Caco-2 (cell line): ENCODE data around the gene PRDM8. TPM values are rescaled to one million over a fixed set of nuclear protein-coding genes. Genes with fewer than 3 reads are reported as not detected.

ENCODE experiments used
- BruUV-seq: library from RNA; stranded (reverse); fragments of 400-500 nt; replicated peaks from 2 replicates; lab custom pipeline; 2021; lab: Mats Ljungman, UMichigan
- CTCF ChIA-PET: fragments of 300-600 bp; sonication (Branson Sonifier 250); formaldehyde crosslinking; loops from one replicate; lab custom pipeline; 2022; ENCODE audit warnings: antibody characterized with exemption; lab: Charles Lee
- POLR2A ChIA-PET: fragments of 300-600 bp; sonication (Branson Sonifier 250); formaldehyde crosslinking; loops from one replicate; lab custom pipeline; 2022; ENCODE audit warnings: antibody characterized with exemption; lab: Charles Lee
- DNase-seq, 2 experiments: peaks; one replicate each; pipeline versions ENCODE4 v3.0.0 to v3.0.0-alpha.2; 2020 to 2022
- H3K27me3 ChIP-seq: replicated peaks from 2 replicates; pipeline ENCODE4 v1.6.0; 2011; ENCODE audit warnings: low read length; ENCODE audit not compliant: control insufficient read depth, insufficient read depth
- H3K36me3 ChIP-seq: 2 replicates; pipeline ENCODE4 v1.5.1; 2011; ENCODE audit warnings: low read length; ENCODE audit not compliant: control insufficient read depth, insufficient read depth
- H3K4me1 ChIP-seq: fragments of 250-450 bp; sonication (Bioruptor Pico); 2 replicates; pipeline ENCODE4 v1.5.1; 2020; ENCODE audit warnings: mild to moderate bottlenecking
- H3K4me3 ChIP-seq: 2 replicates; pipeline ENCODE4 v1.5.1; 2011; ENCODE audit warnings: low read depth, mild to moderate bottlenecking, control low read depth, low read length
- H3K9me3 ChIP-seq: fragments of 250-450 bp; sonication (Bioruptor Pico); 2 replicates; pipeline ENCODE4 v1.5.1; 2020; ENCODE audit warnings: mild to moderate bottlenecking, moderate library complexity
- H3K27ac Mint-ChIP-seq: one replicate; pipeline ENCODE4 v1.8.0; 2022; ENCODE audit warnings: mixed read lengths; ENCODE audit not compliant: unreplicated experiment
- H3K27me3 Mint-ChIP-seq: one replicate; pipeline ENCODE4 v1.8.0; 2022; ENCODE audit warnings: mixed read lengths; ENCODE audit not compliant: insufficient read depth, unreplicated experiment
- H3K36me3 Mint-ChIP-seq: one replicate; pipeline ENCODE4 v1.8.0; 2022; ENCODE audit warnings: mild to moderate bottlenecking, mixed read lengths; ENCODE audit not compliant: insufficient read depth, unreplicated experiment
- H3K4me1 Mint-ChIP-seq: one replicate; pipeline ENCODE4 v1.8.0; 2022; ENCODE audit warnings: low read depth, mixed read lengths; ENCODE audit not compliant: unreplicated experiment
- H3K4me3 Mint-ChIP-seq: one replicate; pipeline ENCODE4 v1.8.0; 2022; ENCODE audit warnings: mild to moderate bottlenecking, moderate library complexity, mixed read lengths; ENCODE audit not compliant: unreplicated experiment
- H3K9me3 Mint-ChIP-seq: one replicate; pipeline ENCODE4 v1.8.0; 2022; ENCODE audit warnings: mixed read lengths; ENCODE audit not compliant: unreplicated experiment
- intact Hi-C: fragments of 100-400 bp; cut with micrococcal nuclease; formaldehyde crosslinking; loops from one replicate; pipeline ENCODE4 v1.10.0; 2022; ENCODE audit not compliant: unreplicated experiment
- total RNA-seq: library from RNA; stranded (reverse); gene quantifications from 2 replicates; pipeline ENCODE4 v1.2.3, GENCODE V29; 2022
- TF ChIP-seq, protein P1 (sequence below), 2 experiments: fragments of 200-600 bp in 1 of 2; IDR thresholded peaks; 1 replicate in 1 of 2; 2 replicates in 1 of 2; pipeline versions ENCODE4 v1.5.1 to v1.8.0; 2011 to 2022; ENCODE audit warnings: antibody characterized with exemption in 1 of 2, control low read depth in 1 of 2, inconsistent platforms in 1 of 2, low read depth in 1 of 2, low read length in 1 of 2, mild to moderate bottlenecking in 1 of 2, moderate library complexity in 1 of 2; ENCODE audit not compliant: insufficient read depth in 1 of 2, severe bottlenecking in 1 of 2, unreplicated experiment in 1 of 2

PRDM8 gene
- total RNA-seq, 1 experiment from 2014 or later, result not detected

DNA sequence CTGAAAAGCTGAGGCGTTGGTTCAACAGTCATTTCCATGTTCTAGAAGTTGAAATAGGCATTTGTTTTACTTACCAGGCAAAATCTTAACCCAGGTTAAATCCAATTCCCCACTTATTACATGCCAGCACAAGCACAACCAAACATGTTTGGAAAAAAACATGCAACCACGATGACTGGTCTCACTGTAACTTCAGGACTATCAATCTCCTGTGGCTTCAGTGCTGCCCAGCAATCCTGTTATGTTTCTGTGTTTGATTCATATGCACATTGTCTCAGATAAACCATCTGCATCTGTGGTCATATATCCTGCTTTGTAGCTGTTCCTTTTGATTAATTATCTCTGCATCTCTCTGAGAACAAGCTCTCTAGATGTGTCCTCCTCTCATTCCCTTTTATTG lies 28.3 kb downstream of the PRDM8 start:
- no peaks in the 10 kb centered on the region for H3K36me3 Mint-ChIP-seq
- POLR2A ChIA-PET, result no interaction called here
- Histone ChIP-seq H3K27me3 (no peaks in the 10 kb centered on the region), H3K4me1 (no peaks in the 10 kb centered on the region), H3K9me3 (no peaks in the 10 kb centered on the region), H3K36me3 (no peaks in the 10 kb centered on the region), H3K4me3 (no peak overlapping the region)
- no peak for DNase-seq
- TF ChIP-seq, protein P1, sequence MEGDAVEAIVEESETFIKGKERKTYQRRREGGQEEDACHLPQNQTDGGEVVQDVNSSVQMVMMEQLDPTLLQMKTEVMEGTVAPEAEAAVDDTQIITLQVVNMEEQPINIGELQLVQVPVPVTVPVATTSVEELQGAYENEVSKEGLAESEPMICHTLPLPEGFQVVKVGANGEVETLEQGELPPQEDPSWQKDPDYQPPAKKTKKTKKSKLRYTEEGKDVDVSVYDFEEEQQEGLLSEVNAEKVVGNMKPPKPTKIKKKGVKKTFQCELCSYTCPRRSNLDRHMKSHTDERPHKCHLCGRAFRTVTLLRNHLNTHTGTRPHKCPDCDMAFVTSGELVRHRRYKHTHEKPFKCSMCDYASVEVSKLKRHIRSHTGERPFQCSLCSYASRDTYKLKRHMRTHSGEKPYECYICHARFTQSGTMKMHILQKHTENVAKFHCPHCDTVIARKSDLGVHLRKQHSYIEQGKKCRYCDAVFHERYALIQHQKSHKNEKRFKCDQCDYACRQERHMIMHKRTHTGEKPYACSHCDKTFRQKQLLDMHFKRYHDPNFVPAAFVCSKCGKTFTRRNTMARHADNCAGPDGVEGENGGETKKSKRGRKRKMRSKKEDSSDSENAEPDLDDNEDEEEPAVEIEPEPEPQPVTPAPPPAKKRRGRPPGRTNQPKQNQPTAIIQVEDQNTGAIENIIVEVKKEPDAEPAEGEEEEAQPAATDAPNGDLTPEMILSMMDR (IDR thresholded peaks at IDR 0.05; ENCODE audit: insufficient read depth in 1 of 2, low read depth in 1 of 2, low read length in 1 of 2, severe bottlenecking in 1 of 2, unreplicated experiment in 1 of 2), result no peak
- H3K4me1 Mint-ChIP-seq, result no peaks in the 10 kb centered on the region
- no peaks in the 10 kb centered on the region for H3K9me3 Mint-ChIP-seq
- intact Hi-C loops, result no loop called here
- CTCF ChIA-PET, result no interaction called here
- H3K27me3 Mint-ChIP-seq, result no peaks in the 10 kb centered on the region
- H3K27ac Mint-ChIP-seq, result no peak overlapping the region
- no TSS peak for BruUV-seq
- H3K4me3 Mint-ChIP-seq, result no peak overlapping the region

DNA sequence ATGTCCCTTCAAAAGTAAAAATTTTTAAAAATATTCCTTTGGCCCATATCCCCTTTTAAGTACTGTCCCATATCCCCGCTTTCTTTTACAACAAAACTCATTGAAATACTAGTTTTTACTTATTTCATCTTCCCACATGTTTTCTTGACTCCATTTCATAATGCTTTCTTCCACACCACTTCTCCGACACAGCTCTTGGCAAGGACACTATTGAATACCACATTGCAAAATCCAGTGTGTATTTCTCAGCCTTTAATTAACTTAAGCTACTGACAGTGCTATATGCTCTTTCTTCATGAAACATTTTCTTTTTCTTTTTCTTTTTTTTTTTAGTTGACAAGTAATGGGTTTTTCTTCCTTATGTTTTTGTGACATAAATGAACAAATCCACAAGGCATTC lies 28.8 kb downstream of the PRDM8 start:
- H3K4me3 Mint-ChIP-seq, result no peak overlapping the region
- TF ChIP-seq, protein P1 (IDR thresholded peaks at IDR 0.05; ENCODE audit: insufficient read depth in 1 of 2, low read depth in 1 of 2, low read length in 1 of 2, severe bottlenecking in 1 of 2, unreplicated experiment in 1 of 2), result no peak
- no peaks in the 10 kb centered on the region for H3K27me3 Mint-ChIP-seq
- intact Hi-C loops, result no loop called here
- POLR2A ChIA-PET, result no interaction called here
- H3K4me3 ChIP-seq, result no peak overlapping the region
- H3K4me1 ChIP-seq, result no peaks in the 10 kb centered on the region
- no peaks in the 10 kb centered on the region for H3K4me1 Mint-ChIP-seq
- no peaks in the 10 kb centered on the region for H3K9me3 ChIP-seq
- CTCF ChIA-PET, result no interaction called here
- H3K27me3 ChIP-seq, result no peaks in the 10 kb centered on the region
- BruUV-seq, result no TSS peak
- no peaks in the 10 kb centered on the region for H3K9me3 Mint-ChIP-seq
- no peak for DNase-seq
- no peaks in the 10 kb centered on the region for H3K36me3 Mint-ChIP-seq
- no peak overlapping the region for H3K27ac Mint-ChIP-seq
- no peaks in the 10 kb centered on the region for H3K36me3 ChIP-seq

DNA sequence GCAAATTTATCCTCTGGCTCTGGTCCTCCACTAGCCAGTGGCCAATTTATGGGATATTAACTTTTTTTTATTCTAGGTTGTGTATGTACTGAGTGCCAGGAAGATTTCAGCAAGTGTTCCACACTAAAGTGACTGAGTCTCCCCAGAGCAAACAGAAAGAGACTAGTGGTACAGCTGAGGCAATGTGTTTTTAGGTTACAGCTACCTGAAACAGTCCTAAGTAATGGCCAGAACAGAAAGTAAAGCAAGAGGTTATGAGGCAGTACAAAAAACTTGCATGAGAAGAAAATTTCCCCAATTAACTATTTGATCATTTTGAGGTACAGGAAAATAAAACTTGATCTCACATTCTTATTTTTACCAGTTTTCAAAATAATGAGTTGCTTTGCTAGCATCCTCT lies 31.2 kb downstream of the PRDM8 start:
- H3K9me3 ChIP-seq, result no peaks in the 10 kb centered on the region
- H3K4me1 ChIP-seq, result no peaks in the 10 kb centered on the region
- Mint-ChIP-seq H3K27ac (no peak overlapping the region), H3K4me1 (no peaks in the 10 kb centered on the region), H3K36me3 (no peaks in the 10 kb centered on the region), H3K4me3 (no peak overlapping the region), H3K27me3 (peaks cover 3% of the 10 kb centered on the region), H3K9me3 (no peaks in the 10 kb centered on the region)
- no peaks in the 10 kb centered on the region for H3K27me3 ChIP-seq
- H3K36me3 ChIP-seq, result no peaks in the 10 kb centered on the region
- no peak overlapping the region for H3K4me3 ChIP-seq
- ChIA-PET CTCF (no interaction called here), POLR2A (no interaction called here)
- TF ChIP-seq, protein P1 (IDR thresholded peaks at IDR 0.05; ENCODE audit: insufficient read depth in 1 of 2, low read depth in 1 of 2, low read length in 1 of 2, severe bottlenecking in 1 of 2, unreplicated experiment in 1 of 2), result no peak
- BruUV-seq, result no TSS peak
- intact Hi-C loops, result no loop called here
- no peak for DNase-seq
